Lower leg skin (tissue), 4 donors: ENCODE measurements around the gene PRMT2. TPM values are rescaled to one million over a fixed set of nuclear protein-coding genes. Genes with fewer than 3 reads are reported as not detected.
A peak's percentile ranks its signal among the peaks of the same experiment; 100 is the strongest.

Experiments
- DNase-seq, 2 donors: peaks; one replicate each; pipeline ENCODE4 v3.0.0-alpha.2; 2019; ENCODE audit warnings: low spot score in 2 of 2
- H3K4me3 ChIP-seq: fragments of 200-600 bp; sonication (generic); 2 replicates; pipeline ENCODE4 v1.5.1; 2017; ENCODE audit warnings: mild to moderate bottlenecking, low read depth; ENCODE audit not compliant: poor library complexity, severe bottlenecking
- POLR2A ChIP-seq, 2 donors: fragments of 450-650 bp; IDR thresholded peaks; one replicate each; pipeline ENCODE4 v1.6.1; 2016 to 2017; ENCODE audit warnings: antibody characterized with exemption in 2 of 2, mild to moderate bottlenecking in 1 of 2, moderate library complexity in 1 of 2
- WGBS, 2 donors: methylation state at CpG; one replicate each; pipeline ENCODE4 v1.1.5; 2018; 5-methylcytosine and 5-hydroxymethylcytosine counted together
- intact Hi-C: fragments of 100-400 bp; cut with DNase I; formaldehyde crosslinking; loops from one replicate; pipeline ENCODE4 v1.15.0; 2023; ENCODE audit warnings: low total_unique reads
- total RNA-seq, 4 donors: library from RNA; depleted of rRNA; stranded (reverse); fragments of >200 nt; gene quantifications; one replicate each; pipeline ENCODE4 v1.1.0, GENCODE V29; 2016
- TF ChIP-seq, protein P1 (sequence below), 3 donors: fragments of 450-650 bp; IDR thresholded peaks; one replicate each; pipeline ENCODE4 v1.5.1; 2016; ENCODE audit warnings: antibody characterized with exemption in 3 of 3, mild to moderate bottlenecking in 3 of 3, moderate library complexity in 2 of 3

The PRMT2 gene
- total RNA-seq, 4 donors from 2014 or later, result 88.0 to 115 (median 95.2) TPM

DNA sequence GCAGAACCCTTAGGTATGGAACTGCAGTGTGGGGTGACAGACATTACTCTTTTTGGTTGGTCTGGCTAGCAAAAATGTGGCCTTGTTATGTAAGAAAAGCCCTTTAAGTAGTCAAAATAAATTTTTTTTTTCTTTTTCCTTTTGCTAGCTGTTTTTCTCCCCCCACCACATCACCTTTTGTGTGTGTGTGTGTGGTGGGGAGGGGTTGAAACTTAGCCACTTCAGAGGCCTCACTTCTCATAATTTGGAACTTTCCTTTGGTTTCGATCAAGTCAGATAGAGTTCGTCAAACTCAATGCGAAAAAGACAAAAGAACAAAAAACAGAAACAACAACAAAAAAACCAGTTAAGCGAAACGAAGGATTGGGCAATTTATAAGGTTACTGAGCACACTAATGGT lies 1.9 kb upstream of the PRMT2 start:
- no peak for TF ChIP-seq POLR2A (IDR thresholded peaks at IDR 0.05)
- TF ChIP-seq, protein P1, sequence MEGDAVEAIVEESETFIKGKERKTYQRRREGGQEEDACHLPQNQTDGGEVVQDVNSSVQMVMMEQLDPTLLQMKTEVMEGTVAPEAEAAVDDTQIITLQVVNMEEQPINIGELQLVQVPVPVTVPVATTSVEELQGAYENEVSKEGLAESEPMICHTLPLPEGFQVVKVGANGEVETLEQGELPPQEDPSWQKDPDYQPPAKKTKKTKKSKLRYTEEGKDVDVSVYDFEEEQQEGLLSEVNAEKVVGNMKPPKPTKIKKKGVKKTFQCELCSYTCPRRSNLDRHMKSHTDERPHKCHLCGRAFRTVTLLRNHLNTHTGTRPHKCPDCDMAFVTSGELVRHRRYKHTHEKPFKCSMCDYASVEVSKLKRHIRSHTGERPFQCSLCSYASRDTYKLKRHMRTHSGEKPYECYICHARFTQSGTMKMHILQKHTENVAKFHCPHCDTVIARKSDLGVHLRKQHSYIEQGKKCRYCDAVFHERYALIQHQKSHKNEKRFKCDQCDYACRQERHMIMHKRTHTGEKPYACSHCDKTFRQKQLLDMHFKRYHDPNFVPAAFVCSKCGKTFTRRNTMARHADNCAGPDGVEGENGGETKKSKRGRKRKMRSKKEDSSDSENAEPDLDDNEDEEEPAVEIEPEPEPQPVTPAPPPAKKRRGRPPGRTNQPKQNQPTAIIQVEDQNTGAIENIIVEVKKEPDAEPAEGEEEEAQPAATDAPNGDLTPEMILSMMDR (IDR thresholded peaks at IDR 0.05), result no peak
- intact Hi-C loops, result no loop called here
- no peak for DNase-seq
- H3K4me3 ChIP-seq, result no peak overlapping the region
- WGBS, 2 donors, result 89 to 90% methylated on average over 5 of the region's 5 CpGs

DNA sequence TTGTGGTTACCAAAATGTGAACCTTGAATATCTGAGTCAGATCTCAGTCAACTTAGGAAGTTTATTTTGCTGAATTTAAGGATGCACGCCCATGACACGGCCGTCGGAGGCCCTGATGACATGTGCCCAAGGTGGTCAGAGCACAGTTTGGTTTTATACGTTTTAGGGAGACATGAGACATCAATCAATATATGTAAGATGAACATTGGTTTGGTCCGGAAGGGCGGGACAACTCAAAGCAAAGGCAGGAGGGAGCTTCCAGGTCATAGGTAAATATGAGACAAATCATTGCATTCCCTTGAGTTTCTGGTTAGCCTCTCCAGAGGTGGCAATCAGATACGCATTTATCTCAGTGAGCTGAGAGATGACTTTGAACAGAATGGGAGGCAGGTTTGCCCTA lies 1.0 kb upstream of the PRMT2 start:
- no peak overlapping the region for H3K4me3 ChIP-seq
- TF ChIP-seq POLR2A (IDR thresholded peaks at IDR 0.05), result no peak
- TF ChIP-seq, protein P1 (IDR thresholded peaks at IDR 0.05), result no peak
- 88 to 90% methylated on average over 8 of the region's 8 CpGs for WGBS, 2 donors
- intact Hi-C loops, result no loop called here
- DNase-seq, result no peak

GRCh38 chr21:46634966-46635323 lies 529 bp upstream of the PRMT2 start:
- 0 to 1% methylated on average over 12 to 14 of the region's 14 CpGs for WGBS, 2 donors
- H3K4me3 ChIP-seq, result peak overlapping the region; percentile 26
- intact Hi-C loops, result no loop called here
- DNase-seq, result peak in 1 of 2 donors; percentile 61
- TF ChIP-seq POLR2A (IDR thresholded peaks at IDR 0.05), result no peak
- TF ChIP-seq, protein P1 (IDR thresholded peaks at IDR 0.05), result no peak

- WGBS, 2 donors, result 3 to 4% methylated on average over 8 of the region's 8 CpGs
- DNase-seq, result no peak
- intact Hi-C loops, result no loop called here
- H3K4me3 ChIP-seq, result peak overlapping the region; percentile 70
- no peak for TF ChIP-seq POLR2A (IDR thresholded peaks at IDR 0.05)
- TF ChIP-seq, protein P1 (IDR thresholded peaks at IDR 0.05), result no peak
Observed at GRCh38 chr21:46636181-46636512, 673 bp downstream of the PRMT2 start.

GRCh38 chr21:46636550-46637285 lies 1.2 kb downstream of the PRMT2 start:
- WGBS, 2 donors, result 40 to 47% methylated on average over 7 of the region's 7 CpGs
- intact Hi-C loops, result no loop called here
- TF ChIP-seq, protein P1 (IDR thresholded peaks at IDR 0.05), result no peak
- no peak for TF ChIP-seq POLR2A (IDR thresholded peaks at IDR 0.05)
- H3K4me3 ChIP-seq, result no peak overlapping the region
- no peak for DNase-seq
